IMR-90 (cell line): ENCODE results near the gene EPN1. TPM values are rescaled to one million over a fixed set of nuclear protein-coding genes. Genes with fewer than 3 reads are reported as not detected.
A peak's percentile ranks its signal among the peaks of the same experiment; 100 is the strongest.

ENCODE experiments used
- ATAC-seq: fragments of 200-7000 bp; cut with Tn5 transposase; 2 replicates; pipeline ENCODE4 v1.9.1; 2020; ENCODE audit warnings: low read depth, mild to moderate bottlenecking, moderate library complexity
- BruUV-seq: library from RNA; stranded (reverse); fragments of 400-500 nt; replicated peaks from 2 replicates; lab custom pipeline; 2021; lab: Mats Ljungman, UMichigan
- CTCF ChIA-PET: fragments of 300-600 bp; formaldehyde crosslinking; extraction: SDS; loops from one replicate; lab custom pipeline; 2021; ENCODE audit warnings: antibody characterized with exemption; lab: Yijun Ruan, JAX
- POLR2A ChIA-PET: fragments of 300-600 bp; sonication (Branson Sonifier 250); formaldehyde crosslinking; loops from one replicate; lab custom pipeline; 2022; ENCODE audit warnings: antibody characterized with exemption; ENCODE audit not compliant: unreplicated experiment; lab: Charles Lee
- DNase-seq: peaks from one replicate; pipeline ENCODE4 v3.0.0; 2013
- H2AFZ ChIP-seq: replicated peaks from 2 replicates; pipeline ENCODE3; 2013; ENCODE audit warnings: low read length, mild to moderate bottlenecking; ENCODE audit not compliant: poor library complexity
- H2AK5ac ChIP-seq: 2 replicates; pipeline ENCODE4 v1.6.1; 2013; ENCODE audit warnings: low read depth, low read length, inconsistent platforms
- H2AK9ac ChIP-seq: replicated peaks from 2 replicates; pipeline ENCODE3; 2013; ENCODE audit warnings: mild to moderate bottlenecking, low read depth, low read length, moderate library complexity; ENCODE audit not compliant: poor library complexity
- H2BK120ac ChIP-seq: 2 replicates; pipeline ENCODE4 v1.6.1; 2013; ENCODE audit warnings: low read depth, low read length, inconsistent platforms
- H2BK15ac ChIP-seq: 3 replicates; pipeline ENCODE4 v1.6.1; 2013; ENCODE audit warnings: low read depth, low read length, inconsistent platforms
- H2BK20ac ChIP-seq: 2 replicates; pipeline ENCODE4 v1.6.1; 2013; ENCODE audit warnings: low read depth, mild to moderate bottlenecking, inconsistent platforms, low read length, moderate library complexity
- H2BK5ac ChIP-seq: 2 replicates; pipeline ENCODE4 v1.6.1; 2013; ENCODE audit warnings: mild to moderate bottlenecking, low read depth, low read length, inconsistent platforms; ENCODE audit not compliant: poor library complexity, severe bottlenecking
- H3K14ac ChIP-seq: replicated peaks from 2 replicates; pipeline ENCODE4 v1.6.1; 2013; ENCODE audit warnings: low read depth, low read length, inconsistent platforms
- H3K18ac ChIP-seq: 2 replicates; pipeline ENCODE4 v1.6.1; 2013; ENCODE audit warnings: low read depth, low read length, control low read depth
- H3K23ac ChIP-seq: 2 replicates; pipeline ENCODE4 v1.6.1; 2013; ENCODE audit warnings: low read depth, low read length, inconsistent platforms
- H3K27ac ChIP-seq: 2 replicates; pipeline ENCODE4 v1.5.1; 2013; ENCODE audit warnings: mild to moderate bottlenecking, control low read depth, low read length; ENCODE audit not compliant: insufficient read depth
- H3K27me3 ChIP-seq: 2 replicates; pipeline ENCODE4 v1.6.1; 2013; ENCODE audit warnings: low read length; ENCODE audit not compliant: control insufficient read depth, insufficient read depth
- H3K36me3 ChIP-seq: 2 replicates; pipeline ENCODE4 v1.6.1; 2013; ENCODE audit warnings: low read length, mixed read lengths; ENCODE audit not compliant: control insufficient read depth, insufficient read depth
- H3K4ac ChIP-seq: 2 replicates; pipeline ENCODE4 v1.6.1; 2013; ENCODE audit warnings: low read depth, low read length, inconsistent platforms
- H3K4me1 ChIP-seq: 2 replicates; pipeline ENCODE4 v1.6.1; 2013; ENCODE audit warnings: low read length, mixed read lengths; ENCODE audit not compliant: control insufficient read depth, insufficient read depth
- H3K4me2 ChIP-seq: 2 replicates; pipeline ENCODE4 v1.6.1; 2013; ENCODE audit warnings: low read depth, mild to moderate bottlenecking, control low read depth, low read length, moderate library complexity
- H3K4me3 ChIP-seq: 2 replicates; pipeline ENCODE4 v1.5.1; 2013; ENCODE audit warnings: low read depth, mild to moderate bottlenecking, control low read depth, low read length, moderate library complexity; ENCODE audit not compliant: insufficient read depth
- H3K56ac ChIP-seq: 2 replicates; pipeline ENCODE4 v1.6.1; 2013; ENCODE audit warnings: low read length, inconsistent platforms; ENCODE audit not compliant: insufficient read depth; ENCODE audit errors: extremely low read depth
- H3K79me1 ChIP-seq, 2 experiments: 2 replicates each; pipeline ENCODE4 v1.6.1; 2013; ENCODE audit warnings: low read length in 2 of 2, inconsistent platforms in 1 of 2, low read depth in 1 of 2
- H3K9ac ChIP-seq: 2 replicates; pipeline ENCODE4 v1.6.1; 2013; ENCODE audit warnings: low read depth, low read length, control low read depth
- H3K9me1 ChIP-seq: 2 replicates; pipeline ENCODE4 v1.6.1; 2013; ENCODE audit warnings: low read length, inconsistent platforms; ENCODE audit not compliant: insufficient read depth
- H3K9me3 ChIP-seq: 2 replicates; pipeline ENCODE4 v1.6.1; 2013; ENCODE audit warnings: low read length; ENCODE audit not compliant: control insufficient read depth, insufficient read depth
- H4K20me1 ChIP-seq: 2 replicates; pipeline ENCODE4 v1.6.1; 2013; ENCODE audit warnings: low read length, inconsistent platforms; ENCODE audit not compliant: insufficient read depth
- H4K5ac ChIP-seq: 2 replicates; pipeline ENCODE4 v1.6.1; 2013; ENCODE audit warnings: mild to moderate bottlenecking, low read depth, low read length, control low read depth
- H4K8ac ChIP-seq, 2 experiments: 2 replicates each; pipeline ENCODE4 v1.6.1; 2013; ENCODE audit warnings: low read depth in 2 of 2, low read length in 2 of 2, control low read depth in 1 of 2, inconsistent platforms in 1 of 2
- H4K91ac ChIP-seq: 2 replicates; pipeline ENCODE4 v1.6.1; 2013; ENCODE audit warnings: low read depth, low read length, inconsistent platforms; ENCODE audit not compliant: insufficient read depth
- BHLHE40 ChIP-seq: fragments of 150-350 bp; IDR thresholded peaks from 2 replicates; pipeline ENCODE4 v1.6.1; 2016; ENCODE audit warnings: mild to moderate bottlenecking, low read depth, low read length
- CEBPB ChIP-seq: IDR thresholded peaks from 2 replicates; pipeline ENCODE4 v1.6.1; 2012; ENCODE audit warnings: low read depth, low read length, improper control_type of control experiment
- CHD1 ChIP-seq: IDR thresholded peaks from 2 replicates; pipeline ENCODE4 v1.6.1; 2012; ENCODE audit warnings: low read depth, low read length, improper control_type of control experiment
- FOS ChIP-seq: fragments of 150-350 bp; IDR thresholded peaks from 2 replicates; pipeline ENCODE4 v1.6.1; 2016; ENCODE audit warnings: low read depth, low read length
- MAFK ChIP-seq: IDR thresholded peaks from 2 replicates; pipeline ENCODE4 v1.6.1; 2012; ENCODE audit warnings: low read depth, low read length, improper control_type of control experiment
- MAZ ChIP-seq: IDR thresholded peaks from 2 replicates; pipeline ENCODE4 v1.6.1; 2012; ENCODE audit warnings: low read depth, mild to moderate bottlenecking, low read length, improper control_type of control experiment, moderate library complexity, borderline replicate concordance
- MXI1 ChIP-seq: IDR thresholded peaks from 2 replicates; pipeline ENCODE4 v1.6.1; 2012; ENCODE audit warnings: low read depth, mild to moderate bottlenecking, low read length, moderate library complexity, borderline replicate concordance
- NFE2L2 ChIP-seq: fragments of 150-350 bp; IDR thresholded peaks from 2 replicates; pipeline ENCODE4 v1.6.1; 2016; ENCODE audit warnings: low read depth, mild to moderate bottlenecking, low read length
- POLR2A ChIP-seq: IDR thresholded peaks from 2 replicates; pipeline ENCODE4 v1.6.1; 2012; ENCODE audit warnings: mild to moderate bottlenecking, low read depth, low read length
- RAD21 ChIP-seq: IDR thresholded peaks from 2 replicates; pipeline ENCODE4 v1.6.1; 2012; ENCODE audit warnings: low read length, improper control_type of control experiment
- RCOR1 ChIP-seq: IDR thresholded peaks from 2 replicates; pipeline ENCODE4 v1.6.1; 2012; ENCODE audit warnings: mild to moderate bottlenecking, low read length, improper control_type of control experiment; ENCODE audit not compliant: insufficient replicate concordance
- RFX5 ChIP-seq: IDR thresholded peaks from 2 replicates; pipeline ENCODE4 v1.8.0; 2012; ENCODE audit warnings: low read depth, mild to moderate bottlenecking, low read length, moderate library complexity
- SMC3 ChIP-seq: fragments of 150-350 bp; IDR thresholded peaks from 2 replicates; pipeline ENCODE4 v1.6.1; 2016; ENCODE audit warnings: low read depth, mild to moderate bottlenecking, antibody characterized with exemption, low read length, moderate library complexity
- WGBS, 2 experiments: methylation state at CpG; one replicate each; pipeline versions ENCODE4 v1.1.5 to v1.1.7; 2013; ENCODE audit warnings: missing lambda C conversion rate in 2 of 2; ENCODE audit not compliant: insufficient read length in 1 of 2; ENCODE audit errors: extremely low coverage in 2 of 2; 5-methylcytosine and 5-hydroxymethylcytosine counted together
- dilution Hi-C: fragments of 300-500 bp; cut with HindIII; formaldehyde crosslinking; loops from one replicate; pipeline ENCODE4 v1.14.3; 2018; ENCODE audit warnings: low sequenced_read_pairs; ENCODE audit not compliant: unreplicated experiment
- in situ Hi-C: fragments of 300-500 bp; cut with MboI; formaldehyde crosslinking; loops from 3 replicates; pipeline ENCODE4 v1.14.3; 2019; ENCODE audit warnings: low sequenced_read_pairs, inconsistent platforms, mixed read lengths
- intact Hi-C: fragments of 100-400 bp; cut with micrococcal nuclease; formaldehyde crosslinking; loops from 2 replicates; pipeline ENCODE4 v1.10.0; 2022
- polyA plus RNA-seq, 3 experiments: library from polyadenylated mRNA; depleted of rRNA; stranded (reverse); fragments of >200 nt; gene quantifications; 2 replicates each; pipeline ENCODE4 v1.2.3, GENCODE V29; 2012; ENCODE audit warnings: low replicate concordance in 1 of 3
- total RNA-seq: library from RNA; depleted of rRNA; stranded (reverse); fragments of >200 nt; gene quantifications from 2 replicates; pipeline ENCODE4 v1.2.3, GENCODE V29; 2012
- TF ChIP-seq, protein P1 (sequence below): fragments of 150-350 bp; IDR thresholded peaks from 2 replicates; pipeline ENCODE4 v1.6.1; 2017; ENCODE audit warnings: mild to moderate bottlenecking, antibody characterized with exemption, low read length, low read depth
- TF ChIP-seq, protein P2 (sequence below): fragments of 150-350 bp; IDR thresholded peaks from 2 replicates; pipeline ENCODE4 v1.6.1; 2016; ENCODE audit warnings: low read depth, mild to moderate bottlenecking, low read length, moderate library complexity, borderline replicate concordance

Gene EPN1
- total and polyA plus RNA-seq, 2 of the 4 experiments (the other 2 are of a cell fraction), result 19.0 to 122 TPM

DNA sequence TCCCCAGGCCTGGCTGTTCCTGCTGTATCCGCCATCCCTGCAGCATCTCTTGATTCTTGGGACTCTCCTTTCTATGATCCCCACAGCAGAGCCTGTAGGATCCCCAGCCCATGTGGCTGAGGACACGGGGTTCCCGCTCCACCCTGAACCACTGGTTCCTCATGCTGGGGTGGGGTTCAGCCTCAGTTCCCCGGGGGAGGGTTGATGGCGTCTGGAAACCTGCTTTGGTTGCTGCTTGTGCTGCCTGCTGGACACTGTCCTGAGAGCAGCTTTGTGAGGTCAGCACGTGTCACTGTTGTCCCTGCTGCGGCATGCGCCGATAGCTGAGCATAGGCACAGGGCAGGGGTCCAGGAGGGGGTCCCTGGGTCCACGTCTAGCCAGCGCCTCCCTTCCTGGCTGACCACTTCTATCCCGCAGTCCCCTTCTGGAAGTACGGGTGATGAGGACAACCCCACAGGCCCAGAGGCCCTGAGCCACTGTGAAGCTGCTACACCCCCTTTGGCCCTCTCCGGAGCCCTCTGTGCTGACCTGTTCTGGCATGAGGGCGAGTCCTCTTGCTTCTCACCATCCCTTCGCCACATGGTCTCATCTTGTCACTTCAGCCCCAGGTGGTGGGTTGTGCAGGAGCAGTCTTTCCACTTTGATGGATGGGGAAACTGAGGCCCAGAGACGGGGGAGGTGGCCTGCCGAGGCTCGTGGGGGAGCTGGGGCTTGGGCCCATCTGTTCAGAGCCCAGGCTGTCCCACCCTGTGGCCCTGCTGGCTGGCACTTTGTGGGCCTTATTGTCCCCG is 5.5 kb downstream of the EPN1 start:
- DNase-seq (no peak), ATAC-seq (no peak)
- Histone ChIP-seq H3K4me2 (no peak overlapping the region), H3K4me1 (peaks cover 7% of the 10 kb centered on the region), H3K4ac (no peak overlapping the region), H4K8ac (no peak overlapping the region), H2BK120ac (no peak overlapping the region), H2AFZ (no peak overlapping the region), H3K79me1 (peaks cover 23 to 78% of the 10 kb centered on the region in 2 experiments), H2AK9ac (peak overlapping the region; percentile 23), H3K36me3 (peaks cover 52% of the 10 kb centered on the region), H3K27ac (no peak overlapping the region; the same call in 1 of the 2 replicates), H3K23ac (no peak overlapping the region), H3K27me3 (no peaks in the 10 kb centered on the region), H2BK5ac (no peak overlapping the region), H3K14ac (no peak overlapping the region), H2AK5ac (no peak overlapping the region), H4K5ac (no peak overlapping the region), H3K18ac (no peak overlapping the region), H3K9me1 (peaks cover 11% of the 10 kb centered on the region; the same call in 1 of the 2 replicates), H3K9ac (no peak overlapping the region), H2BK20ac (no peak overlapping the region), H4K91ac (no peak overlapping the region), H2BK15ac (no peak overlapping the region), H3K56ac (no peak overlapping the region), H3K4me3 (no peak overlapping the region), H3K9me3 (no peaks in the 10 kb centered on the region), H4K20me1 (peaks cover 77% of the 10 kb centered on the region)
- intact Hi-C loops (no loop called here), in situ Hi-C loops (loop anchor here (25.0 kb wide), 1 partner anchor 457 kb away; the partner anchor contains the start of gene ZNF444), dilution Hi-C loops (no loop called here)
- BruUV-seq, result no TSS peak
- POLR2A ChIA-PET, result no interaction called here
- CTCF ChIA-PET, result no interaction called here
- 97% methylated on average over 7 of the region's 20 CpGs; no CpG with 5 or more reads in 1 of the 2 experiments for WGBS, 2 experiments
- TF ChIP-seq NFE2L2 (no peak), CEBPB (no peak), MAZ (no peak), POLR2A (no peak), CHD1 (no peak), SMC3 (no peak), FOS (no peak), MAFK (no peak), MXI1 (no peak), BHLHE40 (no peak), RAD21 (no peak), RFX5 (no peak), RCOR1 (no peak)
- TF ChIP-seq, protein P1, sequence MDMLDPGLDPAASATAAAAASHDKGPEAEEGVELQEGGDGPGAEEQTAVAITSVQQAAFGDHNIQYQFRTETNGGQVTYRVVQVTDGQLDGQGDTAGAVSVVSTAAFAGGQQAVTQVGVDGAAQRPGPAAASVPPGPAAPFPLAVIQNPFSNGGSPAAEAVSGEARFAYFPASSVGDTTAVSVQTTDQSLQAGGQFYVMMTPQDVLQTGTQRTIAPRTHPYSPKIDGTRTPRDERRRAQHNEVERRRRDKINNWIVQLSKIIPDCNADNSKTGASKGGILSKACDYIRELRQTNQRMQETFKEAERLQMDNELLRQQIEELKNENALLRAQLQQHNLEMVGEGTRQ, result no peak
- TF ChIP-seq, protein P2, sequence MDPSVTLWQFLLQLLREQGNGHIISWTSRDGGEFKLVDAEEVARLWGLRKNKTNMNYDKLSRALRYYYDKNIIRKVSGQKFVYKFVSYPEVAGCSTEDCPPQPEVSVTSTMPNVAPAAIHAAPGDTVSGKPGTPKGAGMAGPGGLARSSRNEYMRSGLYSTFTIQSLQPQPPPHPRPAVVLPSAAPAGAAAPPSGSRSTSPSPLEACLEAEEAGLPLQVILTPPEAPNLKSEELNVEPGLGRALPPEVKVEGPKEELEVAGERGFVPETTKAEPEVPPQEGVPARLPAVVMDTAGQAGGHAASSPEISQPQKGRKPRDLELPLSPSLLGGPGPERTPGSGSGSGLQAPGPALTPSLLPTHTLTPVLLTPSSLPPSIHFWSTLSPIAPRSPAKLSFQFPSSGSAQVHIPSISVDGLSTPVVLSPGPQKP, result no peak
